ENCODE measurements around the gene LSM4. TPM values are rescaled to one million over a fixed set of nuclear protein-coding genes. Genes with fewer than 3 reads are reported as not detected.
"Not testable (repeated sequence)": the region's sequence is repeated elsewhere in the genome, so short reads cannot be mapped to it uniquely, and the experiment has no call there.

Gene LSM4
- 100 to 1,000 TPM; 356 to 361 TPM for total RNA-seq

GRCh38 chr19:18322759-18323460 lies at the start of gene LSM4:
Gene LSM4, minus strand, starts transcription at chr19:18323076. Its CDS starts 56 bp downstream, at chr19:18323020.
- Mint-ChIP-seq H3K4me1 (ENCODE audit: low read depth) (peaks cover 48% of the 10 kb centered on the region), H3K36me3 (peaks cover 33% of the 10 kb centered on the region), H3K27me3 (no peaks in the 10 kb centered on the region), H3K9me3 (no peaks in the 10 kb centered on the region), H3K4me3 (peak within 1 kb of the TSS; percentile 83), H3K27ac (peak within 1 kb of the TSS; percentile 95)
- DNase-seq: peak; percentile 100
- intact Hi-C loops (cut with micrococcal nuclease): loop anchor here (1.0 kb wide), 3 partner anchors 19 to 131 kb away; no protein-coding TSS in a partner anchor
- ChIA-PET CTCF (interaction anchor here (0.9 to 9.1 kb wide), 16 partner anchors 12 to 155 kb away, joined by 3 to 343 read pairs (median 6); partner anchors contain the start of genes IQCN, JUND and RAB3A), POLR2A (interaction anchor here (1.0 to 8.8 kb wide), 12 partner anchors 11 to 171 kb away, joined by 3 to 257 read pairs (median 6); partner anchors contain the start of genes JUND, PIK3R2 and RAB3A)

GRCh38 chr19:18368504-18369222 lies 45.8 kb upstream of the LSM4 start:
- Mint-ChIP-seq H3K9me3 (no peaks in the 10 kb centered on the region), H3K27ac (no peak overlapping the region), H3K27me3 (no peaks in the 10 kb centered on the region), H3K4me1 (ENCODE audit: low read depth) (peaks cover 4% of the 10 kb centered on the region), H3K4me3 (no peak overlapping the region), H3K36me3 (peaks cover 13% of the 10 kb centered on the region)
- DNase-seq: no peak
- intact Hi-C loops (cut with micrococcal nuclease): no loop called here
- ChIA-PET POLR2A (interaction anchor here (1.6 kb wide), 1 partner anchor 8 kb away, joined by 5 read pairs; no protein-coding TSS in a partner anchor), CTCF (interaction anchor here (2.5 kb wide), 1 partner anchor 20 kb away, joined by 9 read pairs; no protein-coding TSS in a partner anchor)

GRCh38 chr19:18366021-18366435 lies 43.2 kb upstream of the LSM4 start:
- no peak for DNase-seq
- H3K4me3 Mint-ChIP-seq: no peak overlapping the region
- POLR2A ChIA-PET: no interaction called here
- CTCF ChIA-PET: interaction anchor here (0.7 to 1.7 kb wide), 3 partner anchors 20 to 428 kb away, joined by 3 read pairs; partner anchors contain the start of gene GDF15
- H3K27me3 Mint-ChIP-seq: no peaks in the 10 kb centered on the region
- H3K27ac Mint-ChIP-seq: no peak overlapping the region
- H3K4me1 Mint-ChIP-seq (ENCODE audit: low read depth): peaks cover 2% of the 10 kb centered on the region
- H3K36me3 Mint-ChIP-seq: peaks cover 26% of the 10 kb centered on the region
- H3K9me3 Mint-ChIP-seq: no peaks in the 10 kb centered on the region
- intact Hi-C loops (cut with micrococcal nuclease): no loop called here

GRCh38 chr19:18364826-18365528 lies 42.1 kb upstream of the LSM4 start:
- no peak overlapping the region for H3K4me3 Mint-ChIP-seq
- H3K4me1 Mint-ChIP-seq (ENCODE audit: low read depth): peaks cover 2% of the 10 kb centered on the region
- no peaks in the 10 kb centered on the region for H3K27me3 Mint-ChIP-seq
- H3K27ac Mint-ChIP-seq: no peak overlapping the region
- no peak for DNase-seq
- intact Hi-C loops (cut with micrococcal nuclease): no loop called here
- no peaks in the 10 kb centered on the region for H3K9me3 Mint-ChIP-seq
- ChIA-PET CTCF (interaction anchor here (0.7 to 1.7 kb wide), 3 partner anchors 21 to 154 kb away, joined by 3 read pairs; partner anchors contain the start of gene GDF15), POLR2A (no interaction called here)
- peaks cover 26% of the 10 kb centered on the region for H3K36me3 Mint-ChIP-seq

- POLR2A ChIA-PET; H3K27ac Mint-ChIP-seq; H3K4me3 Mint-ChIP-seq; H3K4me1 Mint-ChIP-seq (ENCODE audit: low read depth); intact Hi-C loops (cut with micrococcal nuclease); DNase-seq; H3K27me3 Mint-ChIP-seq; H3K9me3 Mint-ChIP-seq: not testable (repeated sequence)
- H3K36me3 Mint-ChIP-seq: peaks cover 33% of the 10 kb centered on the region
- CTCF ChIA-PET: interaction anchor here (1.2 kb wide), 1 partner anchor 24 kb away, joined by 3 read pairs; no protein-coding TSS in a partner anchor
Measured at GRCh38 chr19:18364277-18364825, 41.5 kb upstream of the LSM4 start.

GRCh38 chr19:18363787-18364186 lies 40.9 kb upstream of the LSM4 start:
- no peak overlapping the region for H3K4me3 Mint-ChIP-seq
- no peak for DNase-seq
- H3K36me3 Mint-ChIP-seq: peaks cover 35% of the 10 kb centered on the region
- H3K27ac Mint-ChIP-seq: no peak overlapping the region
- ChIA-PET CTCF (no interaction called here), POLR2A (no interaction called here)
- no peaks in the 10 kb centered on the region for H3K9me3 Mint-ChIP-seq
- intact Hi-C loops (cut with micrococcal nuclease): no loop called here
- H3K27me3 Mint-ChIP-seq: no peaks in the 10 kb centered on the region
- H3K4me1 Mint-ChIP-seq (ENCODE audit: low read depth): peaks cover 2% of the 10 kb centered on the region

- POLR2A ChIA-PET: interaction anchor here (0.6 kb wide), 1 partner anchor 9 kb away, joined by 3 read pairs; no protein-coding TSS in a partner anchor
- no peak for DNase-seq
- no peak overlapping the region for H3K27ac Mint-ChIP-seq
- no peaks in the 10 kb centered on the region for H3K27me3 Mint-ChIP-seq
- H3K36me3 Mint-ChIP-seq: peaks cover 38% of the 10 kb centered on the region
- CTCF ChIA-PET: interaction anchor here (0.8 kb wide), 1 partner anchor 48 kb away, joined by 3 read pairs; no protein-coding TSS in a partner anchor
- H3K4me1 Mint-ChIP-seq (ENCODE audit: low read depth): peaks cover 2% of the 10 kb centered on the region
- no peaks in the 10 kb centered on the region for H3K9me3 Mint-ChIP-seq
- intact Hi-C loops (cut with micrococcal nuclease): no loop called here
- no peak overlapping the region for H3K4me3 Mint-ChIP-seq
Measured at GRCh38 chr19:18362934-18363542, 40.2 kb upstream of the LSM4 start.

GRCh38 chr19:18361646-18362045 lies 38.8 kb upstream of the LSM4 start:
- no peak overlapping the region for H3K27ac Mint-ChIP-seq
- peaks cover 2% of the 10 kb centered on the region for H3K4me1 Mint-ChIP-seq (ENCODE audit: low read depth)
- intact Hi-C loops (cut with micrococcal nuclease): no loop called here
- ChIA-PET POLR2A (no interaction called here), CTCF (interaction anchor here (1.6 kb wide), 1 partner anchor 24 kb away, joined by 3 read pairs; the partner anchor contains the start of gene GDF15)
- H3K9me3 Mint-ChIP-seq: no peaks in the 10 kb centered on the region
- DNase-seq: no peak
- no peaks in the 10 kb centered on the region for H3K27me3 Mint-ChIP-seq
- H3K36me3 Mint-ChIP-seq: peaks cover 48% of the 10 kb centered on the region
- no peak overlapping the region for H3K4me3 Mint-ChIP-seq

GRCh38 chr19:18357041-18357440 lies 34.2 kb upstream of the LSM4 start:
- CTCF ChIA-PET: interaction anchor here (0.8 kb wide), 1 partner anchor 28 kb away, joined by 3 read pairs; no protein-coding TSS in a partner anchor
- no peaks in the 10 kb centered on the region for H3K4me1 Mint-ChIP-seq (ENCODE audit: low read depth)
- intact Hi-C loops (cut with micrococcal nuclease): no loop called here
- no peaks in the 10 kb centered on the region for H3K27me3 Mint-ChIP-seq
- H3K27ac Mint-ChIP-seq: no peak overlapping the region
- H3K36me3 Mint-ChIP-seq: peaks cover 35% of the 10 kb centered on the region
- POLR2A ChIA-PET: no interaction called here
- no peak overlapping the region for H3K4me3 Mint-ChIP-seq
- DNase-seq: no peak
- no peaks in the 10 kb centered on the region for H3K9me3 Mint-ChIP-seq

- H3K27ac Mint-ChIP-seq; H3K4me3 Mint-ChIP-seq; H3K4me1 Mint-ChIP-seq (ENCODE audit: low read depth); H3K27me3 Mint-ChIP-seq; POLR2A ChIA-PET; intact Hi-C loops (cut with micrococcal nuclease); DNase-seq; H3K9me3 Mint-ChIP-seq: not testable (repeated sequence)
- CTCF ChIA-PET: interaction anchor here (1.2 kb wide), 1 partner anchor 33 kb away, joined by 4 read pairs; no protein-coding TSS in a partner anchor
- peaks cover 31% of the 10 kb centered on the region for H3K36me3 Mint-ChIP-seq
Measured at GRCh38 chr19:18354743-18355142, 31.9 kb upstream of the LSM4 start.

GRCh38 chr19:18353378-18354005 lies 30.6 kb upstream of the LSM4 start:
- no peaks in the 10 kb centered on the region for H3K27me3 Mint-ChIP-seq
- intact Hi-C loops (cut with micrococcal nuclease): no loop called here
- no peaks in the 10 kb centered on the region for H3K4me1 Mint-ChIP-seq (ENCODE audit: low read depth)
- no peak overlapping the region for H3K4me3 Mint-ChIP-seq
- CTCF ChIA-PET: interaction anchor here (1.5 kb wide), 1 partner anchor 24 kb away, joined by 4 read pairs; no protein-coding TSS in a partner anchor
- no peak for DNase-seq
- H3K27ac Mint-ChIP-seq: no peak overlapping the region
- POLR2A ChIA-PET: no interaction called here
- no peaks in the 10 kb centered on the region for H3K9me3 Mint-ChIP-seq
- peaks cover 29% of the 10 kb centered on the region for H3K36me3 Mint-ChIP-seq
